ENCODE results near the gene NPEPL1.

GRCh38 chr20:58713801-58714339, 21.3 kb downstream of the NPEPL1 start:
- TF ChIP-seq, protein P1, sequence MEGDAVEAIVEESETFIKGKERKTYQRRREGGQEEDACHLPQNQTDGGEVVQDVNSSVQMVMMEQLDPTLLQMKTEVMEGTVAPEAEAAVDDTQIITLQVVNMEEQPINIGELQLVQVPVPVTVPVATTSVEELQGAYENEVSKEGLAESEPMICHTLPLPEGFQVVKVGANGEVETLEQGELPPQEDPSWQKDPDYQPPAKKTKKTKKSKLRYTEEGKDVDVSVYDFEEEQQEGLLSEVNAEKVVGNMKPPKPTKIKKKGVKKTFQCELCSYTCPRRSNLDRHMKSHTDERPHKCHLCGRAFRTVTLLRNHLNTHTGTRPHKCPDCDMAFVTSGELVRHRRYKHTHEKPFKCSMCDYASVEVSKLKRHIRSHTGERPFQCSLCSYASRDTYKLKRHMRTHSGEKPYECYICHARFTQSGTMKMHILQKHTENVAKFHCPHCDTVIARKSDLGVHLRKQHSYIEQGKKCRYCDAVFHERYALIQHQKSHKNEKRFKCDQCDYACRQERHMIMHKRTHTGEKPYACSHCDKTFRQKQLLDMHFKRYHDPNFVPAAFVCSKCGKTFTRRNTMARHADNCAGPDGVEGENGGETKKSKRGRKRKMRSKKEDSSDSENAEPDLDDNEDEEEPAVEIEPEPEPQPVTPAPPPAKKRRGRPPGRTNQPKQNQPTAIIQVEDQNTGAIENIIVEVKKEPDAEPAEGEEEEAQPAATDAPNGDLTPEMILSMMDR (IDR thresholded peaks at IDR 0.05; ENCODE audit: low read length) = no peak
- TF ChIP-seq EZH2 (IDR thresholded peaks at IDR 0.05; ENCODE audit: borderline replicate concordance, low read length) = no peak

Data from OCI-LY1 (cell line).